Smooth muscle cell (in vitro differentiated cells): ENCODE data around the gene CERS1. TPM values are rescaled to one million over a fixed set of nuclear protein-coding genes. Genes with fewer than 3 reads are reported as not detected.
"Not testable (repeated sequence)": the region's sequence is repeated elsewhere in the genome, so short reads cannot be mapped to it uniquely, and the experiment has no call there.

Experiments
- DNase-seq: peaks from one replicate; lab custom pipeline; 2025; ENCODE audit not compliant: unreplicated experiment; lab: John Stamatoyannopoulos, UW
- H2AFZ ChIP-seq: fragments of 200-600 bp; sonication (generic); 2 replicates; pipeline ENCODE4 v1.6.0; 2016; ENCODE audit warnings: antibody characterized with exemption, low read depth, mild to moderate bottlenecking
- H3F3A ChIP-seq: fragments of 200-600 bp; sonication (generic); 2 replicates; pipeline ENCODE4 v1.6.0; 2017; ENCODE audit warnings: antibody characterized with exemption, low read depth
- H3K27ac ChIP-seq: fragments of 200-600 bp; sonication (generic); 2 replicates; pipeline ENCODE4 v1.5.1; 2016; ENCODE audit warnings: low read depth, mild to moderate bottlenecking
- H3K27me3 ChIP-seq: fragments of 200-600 bp; sonication (generic); 2 replicates; pipeline ENCODE4 v1.6.1; 2016; ENCODE audit warnings: low read depth, mild to moderate bottlenecking
- H3K36me3 ChIP-seq: fragments of 200-600 bp; sonication (generic); 2 replicates; pipeline ENCODE4 v1.5.1; 2016; ENCODE audit warnings: low read depth
- H3K4me1 ChIP-seq: fragments of 200-600 bp; sonication (generic); 2 replicates; pipeline ENCODE4 v1.5.1; 2016; ENCODE audit warnings: low read depth
- H3K4me2 ChIP-seq: fragments of 200-600 bp; sonication (generic); 2 replicates; pipeline ENCODE4 v1.6.0; 2016; ENCODE audit warnings: mild to moderate bottlenecking
- H3K4me3 ChIP-seq: fragments of 200-600 bp; sonication (generic); 2 replicates; pipeline ENCODE4 v1.5.1; 2016; ENCODE audit warnings: mild to moderate bottlenecking
- H3K79me2 ChIP-seq: fragments of 200-600 bp; sonication (generic); 2 replicates; pipeline ENCODE4 v1.6.0; 2016; ENCODE audit warnings: low read depth, mild to moderate bottlenecking
- H3K9ac ChIP-seq: fragments of 200-600 bp; sonication (generic); 2 replicates; pipeline ENCODE4 v1.6.0; 2016; ENCODE audit warnings: low read depth
- H3K9me3 ChIP-seq: fragments of 200-600 bp; sonication (generic); replicated peaks from 2 replicates; pipeline ENCODE4 v1.5.1; 2016; ENCODE audit warnings: low read depth
- H4K20me1 ChIP-seq: fragments of 200-600 bp; sonication (generic); 2 replicates; pipeline ENCODE4 v1.6.0; 2016; ENCODE audit warnings: low read depth
- WGBS: methylation state at CpG from one replicate; pipeline ENCODE4 v1.1.7; 2016; ENCODE audit warnings: low lambda C conversion rate; 5-methylcytosine and 5-hydroxymethylcytosine counted together
- polyA plus RNA-seq: library from polyadenylated mRNA; unstranded; fragments of >200 nt; fragmentation: Nextera tagmentation; extraction: Ambion mirVana; gene quantifications from 2 replicates; pipeline ENCODE4 v1.2.1, GENCODE V29; 2016
- total RNA-seq: library from RNA; depleted of rRNA; stranded (reverse); fragments of >200 nt; gene quantifications from 2 replicates; pipeline ENCODE4 v1.2.3, GENCODE V29; 2014
- TF ChIP-seq, protein P1 (sequence below): fragments of 200-600 bp; sonication (generic); IDR thresholded peaks from 2 replicates; pipeline ENCODE4 v1.5.1; 2017; ENCODE audit warnings: borderline replicate concordance, mild to moderate bottlenecking, antibody characterized with exemption; ENCODE audit not compliant: insufficient read depth, poor library complexity, severe bottlenecking

The CERS1 gene
- total and polyA plus RNA-seq, 2 experiments from 2014 or later = 2.4 to 4.2 TPM

DNA sequence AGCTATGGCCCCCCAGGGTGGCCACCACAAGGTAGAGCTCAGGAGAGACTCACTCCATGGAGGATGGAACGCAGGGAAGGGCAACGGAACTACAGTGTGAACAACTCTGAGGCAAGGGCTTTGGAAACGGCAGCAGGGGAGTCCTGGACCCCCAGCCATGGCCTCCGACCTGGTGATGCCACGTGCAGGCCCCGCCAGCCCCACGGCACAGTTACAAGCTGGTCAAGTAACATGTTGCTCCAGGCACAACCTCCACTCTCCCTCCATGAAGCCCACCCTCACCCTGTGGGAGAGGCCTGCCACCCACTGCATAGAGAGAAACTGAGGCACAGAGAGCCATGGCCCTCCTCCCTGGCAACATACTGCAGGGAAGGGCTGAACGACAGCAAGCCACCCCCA is 9.1 kb upstream of the CERS1 start:
- no peak overlapping the region for H2AFZ ChIP-seq
- no peak overlapping the region for H3K4me3 ChIP-seq
- no peaks in the 10 kb centered on the region for H3K79me2 ChIP-seq
- H3K27me3 ChIP-seq = no peaks in the 10 kb centered on the region
- H3K36me3 ChIP-seq = no peaks in the 10 kb centered on the region
- H3K9me3 ChIP-seq = no peaks in the 10 kb centered on the region
- no peak overlapping the region for H3K27ac ChIP-seq
- no peak overlapping the region for H3K9ac ChIP-seq
- DNase-seq = no peak
- no peaks in the 10 kb centered on the region for H3K4me1 ChIP-seq
- WGBS = 98% methylated on average over 8 of the region's 8 CpGs
- H3F3A ChIP-seq = no peaks in the 10 kb centered on the region
- TF ChIP-seq, protein P1, sequence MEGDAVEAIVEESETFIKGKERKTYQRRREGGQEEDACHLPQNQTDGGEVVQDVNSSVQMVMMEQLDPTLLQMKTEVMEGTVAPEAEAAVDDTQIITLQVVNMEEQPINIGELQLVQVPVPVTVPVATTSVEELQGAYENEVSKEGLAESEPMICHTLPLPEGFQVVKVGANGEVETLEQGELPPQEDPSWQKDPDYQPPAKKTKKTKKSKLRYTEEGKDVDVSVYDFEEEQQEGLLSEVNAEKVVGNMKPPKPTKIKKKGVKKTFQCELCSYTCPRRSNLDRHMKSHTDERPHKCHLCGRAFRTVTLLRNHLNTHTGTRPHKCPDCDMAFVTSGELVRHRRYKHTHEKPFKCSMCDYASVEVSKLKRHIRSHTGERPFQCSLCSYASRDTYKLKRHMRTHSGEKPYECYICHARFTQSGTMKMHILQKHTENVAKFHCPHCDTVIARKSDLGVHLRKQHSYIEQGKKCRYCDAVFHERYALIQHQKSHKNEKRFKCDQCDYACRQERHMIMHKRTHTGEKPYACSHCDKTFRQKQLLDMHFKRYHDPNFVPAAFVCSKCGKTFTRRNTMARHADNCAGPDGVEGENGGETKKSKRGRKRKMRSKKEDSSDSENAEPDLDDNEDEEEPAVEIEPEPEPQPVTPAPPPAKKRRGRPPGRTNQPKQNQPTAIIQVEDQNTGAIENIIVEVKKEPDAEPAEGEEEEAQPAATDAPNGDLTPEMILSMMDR = no peak
- H4K20me1 ChIP-seq = peaks cover 53% of the 10 kb centered on the region
- H3K4me2 ChIP-seq = no peak overlapping the region

DNA sequence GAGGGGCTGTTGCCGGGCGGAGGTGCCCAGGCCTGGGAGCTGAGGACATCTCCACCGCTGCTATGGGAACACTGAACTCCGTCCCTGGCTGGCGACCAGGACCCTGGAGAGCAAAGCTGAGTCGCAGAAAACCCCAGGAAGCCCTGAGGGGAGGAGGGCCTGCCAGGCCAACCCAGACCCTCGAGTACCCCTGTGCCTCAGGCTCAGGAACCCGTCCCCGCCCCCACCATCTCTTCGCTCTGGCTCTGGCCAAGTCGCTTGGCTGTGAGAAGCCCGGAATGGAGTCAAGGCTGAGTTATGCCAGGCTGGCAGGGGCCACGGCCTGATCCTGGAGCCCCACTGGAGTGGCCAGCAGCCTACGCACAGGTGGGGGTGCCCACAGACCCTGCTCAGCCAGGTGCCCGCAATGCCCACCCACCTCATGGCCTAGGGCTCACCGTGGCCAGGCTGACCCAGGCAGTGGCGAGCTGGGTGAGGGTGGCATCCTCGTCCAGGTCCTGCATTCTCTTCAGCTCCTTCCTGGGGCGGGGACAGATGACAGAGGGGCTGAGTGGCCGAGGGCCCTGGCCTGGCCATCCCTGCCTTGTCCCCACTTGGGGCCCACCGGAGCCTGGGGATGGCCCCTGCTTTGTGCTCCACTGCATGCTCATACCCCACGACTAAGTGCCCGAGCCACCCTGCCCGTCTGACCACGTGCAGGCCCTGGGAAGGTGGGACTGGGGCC is 8.5 kb upstream of the CERS1 start:
- no peak overlapping the region for H3K27ac ChIP-seq
- no peak overlapping the region for H2AFZ ChIP-seq
- DNase-seq = no peak
- no peaks in the 10 kb centered on the region for H3K36me3 ChIP-seq
- no peak overlapping the region for H3K4me2 ChIP-seq
- no peaks in the 10 kb centered on the region for H3K4me1 ChIP-seq
- no peaks in the 10 kb centered on the region for H3F3A ChIP-seq
- H4K20me1 ChIP-seq = peaks cover 52% of the 10 kb centered on the region
- WGBS = 99% methylated on average over 25 of the region's 25 CpGs
- H3K4me3 ChIP-seq = no peak overlapping the region
- H3K79me2 ChIP-seq = no peaks in the 10 kb centered on the region
- no peaks in the 10 kb centered on the region for H3K27me3 ChIP-seq
- no peaks in the 10 kb centered on the region for H3K9me3 ChIP-seq
- TF ChIP-seq, protein P1 = no peak
- no peak overlapping the region for H3K9ac ChIP-seq

DNA sequence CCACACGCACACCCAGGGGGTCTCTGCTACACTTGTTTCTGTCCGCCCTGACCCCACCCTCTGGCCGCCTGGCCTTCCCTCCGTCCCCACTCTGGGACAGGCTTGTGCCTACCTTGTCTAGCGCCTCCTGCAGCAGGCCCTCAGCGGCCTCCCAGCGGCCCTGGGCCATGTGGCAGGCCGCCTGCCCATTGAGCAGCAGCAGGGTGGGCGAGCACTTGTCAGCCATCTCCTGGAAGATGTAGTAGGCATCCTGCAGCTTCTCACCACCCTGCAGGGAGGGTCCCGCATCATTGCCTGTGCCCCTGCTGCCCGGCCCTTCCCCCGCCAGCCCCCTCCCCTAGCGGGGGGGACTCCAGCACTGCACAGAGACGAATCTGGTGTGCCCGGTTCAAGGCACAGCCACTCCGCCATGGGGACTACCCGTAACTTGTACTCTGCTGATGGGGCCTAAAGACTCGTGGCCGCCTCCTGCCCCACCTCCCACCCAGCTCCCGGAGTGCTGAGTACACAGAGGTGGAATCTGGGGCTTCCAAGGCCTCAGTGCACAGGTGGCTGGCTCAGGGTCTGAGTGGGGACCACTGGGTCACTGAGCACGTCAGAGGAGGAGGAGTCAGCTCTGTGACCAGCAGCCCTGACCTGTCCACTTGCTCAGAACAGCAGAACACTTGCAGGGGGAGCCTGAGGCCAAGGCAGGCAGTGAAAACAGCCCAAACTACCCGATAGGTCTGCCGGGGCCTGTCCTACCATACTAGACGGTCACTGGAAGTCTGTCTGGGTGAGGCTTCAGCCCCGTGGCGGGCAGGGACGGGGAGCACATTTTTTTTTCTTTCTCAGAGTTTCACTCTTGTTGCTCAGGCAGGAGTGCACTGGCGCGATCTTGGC is 7.4 kb upstream of the CERS1 start:
- no peak overlapping the region for H3K27ac ChIP-seq
- DNase-seq = no peak

DNA sequence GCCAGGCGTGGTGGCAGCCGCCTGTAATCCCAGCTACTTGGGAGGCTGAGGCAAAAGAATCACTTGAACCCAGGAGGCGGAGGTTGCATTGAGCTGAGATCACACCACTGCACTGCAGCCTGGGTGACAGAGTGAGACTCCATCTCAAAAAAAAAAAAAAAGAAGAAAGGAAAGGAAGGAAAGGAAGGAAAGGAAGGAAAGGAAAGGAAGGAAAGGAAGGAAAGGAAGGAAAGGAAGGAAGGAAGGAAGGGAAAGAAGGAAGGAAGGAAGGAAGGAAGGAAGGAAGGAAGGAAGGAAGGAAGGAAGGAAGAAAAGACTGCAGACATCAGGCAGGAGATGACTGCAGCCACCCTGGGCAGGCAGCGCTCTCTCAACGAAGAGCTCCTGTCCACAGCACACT is 6.6 kb upstream of the CERS1 start:
- H4K20me1 ChIP-seq = peaks cover 44% of the 10 kb centered on the region
- not testable (repeated sequence) for H3K4me2 ChIP-seq, H3K4me1 ChIP-seq, H3K4me3 ChIP-seq, DNase-seq, H3K79me2 ChIP-seq, H3F3A ChIP-seq, H3K27me3 ChIP-seq, H2AFZ ChIP-seq, H3K9ac ChIP-seq, H3K36me3 ChIP-seq, H3K9me3 ChIP-seq, H3K27ac ChIP-seq
- WGBS = 96% methylated on average over 5 of the region's 5 CpGs

More for the DNA sequence above, 7.4 kb upstream of the CERS1 start:
- peaks cover 51% of the 10 kb centered on the region for H4K20me1 ChIP-seq
- no peak overlapping the region for H2AFZ ChIP-seq
- no peak overlapping the region for H3K9ac ChIP-seq
- no peaks in the 10 kb centered on the region for H3K27me3 ChIP-seq
- no peaks in the 10 kb centered on the region for H3K9me3 ChIP-seq
- H3K4me2 ChIP-seq = no peak overlapping the region
- H3F3A ChIP-seq = no peaks in the 10 kb centered on the region
- no peaks in the 10 kb centered on the region for H3K79me2 ChIP-seq
- TF ChIP-seq, protein P1 = no peak
- WGBS = 94% methylated on average over 27 of the region's 29 CpGs
- no peaks in the 10 kb centered on the region for H3K36me3 ChIP-seq
- H3K4me3 ChIP-seq = no peak overlapping the region
- no peaks in the 10 kb centered on the region for H3K4me1 ChIP-seq
